Activated naive CD8-positive, alpha-beta T cell treated with anti-CD3 and anti-CD28 coated beads, Interleukin-2, amount 10 ng/mL, durations not matched to agents 7 days and 5 days (primary cell): ENCODE results near the gene DGKE. TPM values are rescaled to one million over a fixed set of nuclear protein-coding genes. Genes with fewer than 3 reads are reported as not detected.

ENCODE experiments used
- ATAC-seq: fragments of 150-1000 bp; cut with Tn5 transposase; one replicate; pipeline ENCODE4 v1.10.0; 2021; ENCODE audit warnings: low read depth, moderate library complexity
- POLR2A ChIA-PET: fragments of 350-600 bp; sonication (Branson Sonifier 250); formaldehyde crosslinking; loops from one replicate; lab custom pipeline; 2021; ENCODE audit warnings: antibody characterized with exemption; lab: Charles Lee
- DNase-seq: peaks from one replicate; pipeline ENCODE4 v3.0.0; 2021
- H3K27ac Mint-ChIP-seq: one replicate; pipeline ENCODE4 v1.8.0; 2022; ENCODE audit warnings: mild to moderate bottlenecking, mixed read lengths
- H3K27me3 Mint-ChIP-seq: one replicate; pipeline ENCODE4 v1.8.0; 2022; ENCODE audit warnings: mild to moderate bottlenecking, moderate library complexity, mixed read lengths
- H3K36me3 Mint-ChIP-seq: one replicate; pipeline ENCODE4 v1.8.0; 2021; ENCODE audit warnings: mild to moderate bottlenecking, mixed read lengths
- H3K4me1 Mint-ChIP-seq: one replicate; pipeline ENCODE4 v1.8.0; 2021; ENCODE audit warnings: mixed read lengths
- H3K4me3 Mint-ChIP-seq: one replicate; pipeline ENCODE4 v1.8.0; 2022; ENCODE audit warnings: mild to moderate bottlenecking, moderate library complexity, mixed read lengths
- H3K9me3 Mint-ChIP-seq: one replicate; pipeline ENCODE4 v1.8.0; 2021; ENCODE audit warnings: mixed read lengths
- total RNA-seq, 2 experiments: library from RNA; stranded (reverse); gene quantifications; one replicate each; pipeline ENCODE4 v1.2.3, GENCODE V29; 2021

DGKE gene
- total RNA-seq, 2 experiments from 2014 or later, result 30.0 to 30.9 TPM

DNA sequence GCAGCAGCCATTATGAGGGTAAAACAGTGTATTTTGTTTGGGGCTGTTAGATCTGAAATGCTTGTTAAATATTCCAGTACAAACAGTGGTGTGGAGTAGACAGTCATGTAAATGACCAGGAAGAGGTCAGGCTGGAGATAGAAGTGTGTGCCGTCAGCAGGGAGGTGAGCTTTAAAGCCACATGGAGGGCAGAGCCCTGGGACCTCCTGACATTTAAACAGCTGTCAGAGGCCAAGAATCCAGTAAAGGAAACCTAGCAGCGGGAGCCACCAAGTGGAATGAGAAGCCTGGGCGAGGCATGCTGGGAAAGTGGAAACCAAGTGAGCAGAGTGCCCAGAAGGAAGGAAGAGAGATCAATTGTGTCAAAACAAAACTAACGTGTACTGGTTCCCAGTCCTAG, 27.0 kb upstream of the DGKE start:
- DNase-seq (no peak), ATAC-seq (no peak)
- H3K4me3 Mint-ChIP-seq, result no peak overlapping the region
- H3K4me1 Mint-ChIP-seq, result peaks cover 2% of the 10 kb centered on the region
- POLR2A ChIA-PET, result no interaction called here
- H3K36me3 Mint-ChIP-seq, result peaks cover 4% of the 10 kb centered on the region
- no peak overlapping the region for H3K27ac Mint-ChIP-seq
- no peaks in the 10 kb centered on the region for H3K9me3 Mint-ChIP-seq
- no peaks in the 10 kb centered on the region for H3K27me3 Mint-ChIP-seq

DNA sequence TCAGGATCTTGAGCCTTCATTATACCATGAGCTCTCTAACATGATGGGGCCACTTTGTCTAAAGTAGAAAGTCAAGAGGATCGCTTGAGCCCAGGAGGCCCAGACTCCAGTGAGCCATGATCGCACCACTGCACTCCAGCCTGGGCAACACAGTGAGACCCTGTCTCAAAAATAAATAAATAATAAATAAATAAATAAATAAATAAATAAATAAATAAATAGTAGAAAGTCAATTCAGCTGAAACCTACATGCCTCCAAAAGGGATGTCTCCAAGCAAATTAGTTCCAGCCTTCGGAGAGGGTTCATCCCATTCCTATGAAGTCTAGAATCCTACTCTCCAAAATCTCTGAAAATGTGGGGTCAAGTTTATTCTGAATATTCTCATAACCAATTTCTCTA, 26.2 kb upstream of the DGKE start:
- peaks cover 2% of the 10 kb centered on the region for H3K4me1 Mint-ChIP-seq
- no peak for ATAC-seq
- no peak overlapping the region for H3K4me3 Mint-ChIP-seq
- POLR2A ChIA-PET, result no interaction called here
- H3K27ac Mint-ChIP-seq, result no peak overlapping the region
- no peaks in the 10 kb centered on the region for H3K9me3 Mint-ChIP-seq
- no peak for DNase-seq
- H3K36me3 Mint-ChIP-seq, result peaks cover 4% of the 10 kb centered on the region
- no peaks in the 10 kb centered on the region for H3K27me3 Mint-ChIP-seq

DNA sequence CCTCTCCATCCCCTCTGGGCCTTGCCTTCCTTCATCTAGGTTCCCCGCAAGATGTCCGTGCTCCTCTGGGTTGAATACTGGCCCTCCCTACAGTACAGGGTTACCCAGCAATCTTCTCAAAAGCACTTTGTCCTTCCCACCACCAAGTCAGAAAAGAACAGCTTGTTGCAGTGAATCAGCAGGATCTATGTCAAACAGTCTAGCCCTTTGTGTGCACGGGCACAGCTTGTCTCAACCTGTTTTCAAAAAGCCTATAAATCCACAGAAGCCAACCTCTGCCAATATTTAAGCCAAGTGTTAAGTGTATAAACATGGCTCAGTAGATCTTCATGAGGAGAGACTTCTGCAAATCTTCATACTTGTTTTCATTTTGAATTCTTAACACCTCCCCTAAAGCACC, 25.4 kb upstream of the DGKE start:
- H3K27me3 Mint-ChIP-seq, result no peaks in the 10 kb centered on the region

DNA sequence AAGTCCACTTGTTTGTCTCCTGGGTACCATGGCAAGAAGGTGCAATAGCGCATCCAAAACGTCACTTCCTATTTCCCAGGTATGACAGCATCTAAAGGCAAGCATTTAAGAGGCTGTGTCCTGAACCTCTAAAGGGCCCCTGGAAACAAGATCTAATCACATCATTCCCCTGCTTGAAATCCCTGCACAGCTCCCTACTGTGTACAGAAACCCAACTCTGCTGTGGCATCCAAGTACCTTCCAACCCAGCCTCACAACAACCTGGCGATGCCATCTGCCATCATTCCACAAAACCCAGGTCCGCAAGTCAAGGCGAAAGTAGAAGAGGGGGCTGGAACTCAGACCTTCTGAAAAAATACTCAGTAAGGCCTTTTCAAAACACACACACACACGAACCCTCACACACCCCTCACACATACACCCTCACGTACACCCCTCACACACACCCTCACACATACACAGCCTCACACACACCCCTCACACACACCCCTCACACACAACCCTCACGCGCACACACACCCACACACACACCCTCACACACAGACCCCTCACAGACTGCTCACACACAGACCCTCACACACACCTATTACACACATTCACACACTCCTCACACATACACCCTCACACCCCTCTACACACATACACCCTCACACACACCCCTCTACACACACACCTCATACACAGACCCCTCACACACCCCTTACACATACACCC, 24.7 kb upstream of the DGKE start:
- H3K9me3 Mint-ChIP-seq, result no peaks in the 10 kb centered on the region
- no peak overlapping the region for H3K4me3 Mint-ChIP-seq
- ATAC-seq (no peak), DNase-seq (no peak)
- H3K27me3 Mint-ChIP-seq, result no peaks in the 10 kb centered on the region
- POLR2A ChIA-PET, result no interaction called here
- no peak overlapping the region for H3K27ac Mint-ChIP-seq
- peaks cover 2% of the 10 kb centered on the region for H3K4me1 Mint-ChIP-seq
- peaks cover 4% of the 10 kb centered on the region for H3K36me3 Mint-ChIP-seq

More for the DNA sequence above, 25.4 kb upstream of the DGKE start:
- POLR2A ChIA-PET, result no interaction called here
- peaks cover 4% of the 10 kb centered on the region for H3K36me3 Mint-ChIP-seq
- H3K27ac Mint-ChIP-seq, result no peak overlapping the region
- no peak overlapping the region for H3K4me3 Mint-ChIP-seq
- H3K4me1 Mint-ChIP-seq, result peaks cover 2% of the 10 kb centered on the region
- no peaks in the 10 kb centered on the region for H3K9me3 Mint-ChIP-seq
- DNase-seq (no peak), ATAC-seq (no peak)

DNA sequence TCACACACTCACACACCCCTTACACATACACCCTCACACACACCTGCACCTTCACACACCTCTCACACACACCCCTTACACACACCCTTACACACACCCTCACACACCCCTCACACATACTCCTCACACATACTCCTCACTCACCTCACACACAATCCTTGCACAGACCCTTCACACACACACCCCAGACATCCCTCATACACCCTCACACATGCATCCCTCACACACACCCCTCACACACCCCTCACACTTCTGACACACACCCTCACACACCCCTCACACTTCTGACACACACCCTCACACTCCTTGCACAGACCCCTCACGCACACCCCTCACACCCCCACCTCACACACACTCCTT, 24.2 kb upstream of the DGKE start:
- H3K4me3 Mint-ChIP-seq, result no peak overlapping the region
- peaks cover 4% of the 10 kb centered on the region for H3K36me3 Mint-ChIP-seq
- no peak for ATAC-seq
- no peak overlapping the region for H3K27ac Mint-ChIP-seq
- POLR2A ChIA-PET, result no interaction called here
- no peak for DNase-seq
- no peaks in the 10 kb centered on the region for H3K9me3 Mint-ChIP-seq
- no peaks in the 10 kb centered on the region for H3K27me3 Mint-ChIP-seq
- H3K4me1 Mint-ChIP-seq, result peaks cover 2% of the 10 kb centered on the region

DNA sequence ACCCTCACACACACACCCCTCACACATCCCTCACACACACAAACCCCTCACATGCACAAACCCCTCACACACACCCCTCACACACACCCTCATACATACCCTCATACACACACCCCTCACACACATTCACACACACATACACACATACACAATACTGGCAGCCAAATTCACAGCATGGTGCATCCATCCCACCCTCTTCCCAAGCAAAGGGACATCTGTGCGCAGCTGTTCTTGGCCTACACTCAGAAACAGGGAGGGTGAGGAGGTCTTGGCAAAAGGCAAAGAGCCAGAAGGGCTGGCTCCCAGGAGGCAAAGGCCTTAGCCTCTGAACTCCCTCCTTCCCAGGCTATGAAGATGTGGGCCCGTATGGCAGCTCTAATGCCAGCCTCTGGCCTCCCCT, 23.6 kb upstream of the DGKE start:
- no peaks in the 10 kb centered on the region for H3K9me3 Mint-ChIP-seq
- peaks cover 2% of the 10 kb centered on the region for H3K4me1 Mint-ChIP-seq
- POLR2A ChIA-PET, result no interaction called here
- H3K4me3 Mint-ChIP-seq, result no peak overlapping the region
- H3K36me3 Mint-ChIP-seq, result peaks cover 4% of the 10 kb centered on the region
- DNase-seq (no peak), ATAC-seq (no peak)
- no peaks in the 10 kb centered on the region for H3K27me3 Mint-ChIP-seq
- H3K27ac Mint-ChIP-seq, result no peak overlapping the region

DNA sequence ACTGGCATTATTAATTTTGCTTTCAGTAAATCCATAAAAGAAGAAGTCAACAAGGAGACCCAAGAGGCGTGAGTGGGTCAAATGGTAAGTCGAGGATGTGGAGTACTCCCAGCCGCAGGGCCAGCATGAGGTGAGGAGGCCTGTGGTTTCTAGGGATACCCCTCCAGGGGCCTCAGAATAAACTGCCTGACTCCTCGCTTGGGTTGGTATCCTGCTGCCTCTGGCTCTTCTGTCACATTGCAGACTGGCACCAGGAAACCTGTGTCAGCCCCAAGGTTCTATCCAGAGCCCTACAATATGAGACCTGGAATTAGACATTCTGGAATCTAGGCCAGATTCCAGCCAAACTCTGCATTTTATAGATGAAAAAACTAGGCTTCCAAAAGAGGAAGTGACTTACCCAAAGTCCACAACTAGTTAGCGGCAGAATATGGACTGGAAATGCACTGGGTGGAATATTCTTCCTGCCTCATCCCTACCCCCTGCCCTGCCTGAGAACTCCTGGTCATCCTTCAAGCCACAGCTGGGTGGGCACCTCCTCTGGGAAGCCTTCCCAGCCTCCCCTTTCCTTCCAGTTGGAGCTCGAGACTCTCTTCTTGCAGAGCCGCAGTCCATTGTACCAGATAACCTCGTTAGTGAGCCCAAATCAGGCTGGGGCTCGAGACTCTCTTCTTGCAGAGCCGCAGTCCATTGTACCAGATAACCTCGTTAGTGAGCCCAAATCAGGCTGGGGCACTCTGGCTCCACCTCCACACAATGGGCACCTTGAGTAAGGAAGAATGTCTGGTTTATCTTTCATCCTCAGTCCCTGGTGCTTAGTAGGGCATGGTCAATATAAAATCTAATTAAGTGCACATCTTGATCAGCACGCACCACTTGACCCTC, 22.8 kb upstream of the DGKE start:
- Mint-ChIP-seq H3K36me3 (peaks cover 4% of the 10 kb centered on the region), H3K9me3 (no peaks in the 10 kb centered on the region), H3K4me1 (peaks cover 2% of the 10 kb centered on the region), H3K4me3 (no peak overlapping the region), H3K27me3 (no peaks in the 10 kb centered on the region), H3K27ac (no peak overlapping the region)
- POLR2A ChIA-PET, result no interaction called here
- ATAC-seq (no peak), DNase-seq (no peak)

DNA sequence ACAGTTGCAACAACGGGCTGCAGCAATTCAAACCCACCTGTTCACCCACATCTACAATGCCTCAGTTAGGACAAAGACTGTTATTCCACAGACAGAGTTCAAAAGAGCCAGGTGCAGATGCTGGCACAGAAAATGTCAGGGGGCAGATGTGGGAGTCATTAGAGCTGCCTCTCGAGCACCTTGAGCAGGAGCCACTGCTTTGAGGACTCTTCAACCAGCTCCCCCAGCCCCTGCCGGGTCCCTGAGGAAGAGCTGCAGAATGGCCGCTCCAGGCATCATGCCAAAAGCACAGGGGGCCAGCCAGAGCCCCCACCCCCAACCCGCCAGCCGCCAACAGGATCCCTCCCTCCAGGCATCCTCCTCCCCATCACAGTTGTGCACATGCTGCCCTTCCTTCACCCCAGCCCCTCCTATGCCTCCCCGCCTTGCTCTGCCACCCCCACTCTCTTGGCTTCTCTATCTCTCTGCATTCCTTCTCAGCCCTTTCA, 21.0 kb upstream of the DGKE start:
- ATAC-seq, result no peak
- POLR2A ChIA-PET, result no interaction called here
- no peaks in the 10 kb centered on the region for H3K9me3 Mint-ChIP-seq

DNA sequence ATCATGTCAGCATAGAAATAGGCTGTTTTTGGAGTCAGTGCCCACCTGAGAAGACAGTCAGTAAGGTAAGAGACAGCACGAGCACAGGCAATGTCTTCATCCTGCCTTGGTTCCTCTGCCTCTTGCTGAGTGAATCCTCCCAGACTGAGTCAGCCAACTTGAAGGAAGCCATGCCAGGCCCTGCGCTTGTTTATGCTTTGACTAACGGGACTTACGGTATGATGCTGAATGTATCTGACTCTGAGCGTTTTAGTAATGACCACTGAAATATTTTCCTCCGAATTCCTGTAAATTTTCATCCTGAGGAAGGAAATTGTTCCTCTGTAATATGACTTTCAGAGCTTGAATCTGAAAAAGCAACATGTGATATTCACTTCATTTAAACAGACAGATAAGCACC, 18.2 kb upstream of the DGKE start:
- H3K9me3 Mint-ChIP-seq, result no peaks in the 10 kb centered on the region
- POLR2A ChIA-PET, result no interaction called here
- H3K27me3 Mint-ChIP-seq, result no peaks in the 10 kb centered on the region
- no peak overlapping the region for H3K27ac Mint-ChIP-seq
- H3K4me3 Mint-ChIP-seq, result no peak overlapping the region
- H3K36me3 Mint-ChIP-seq, result no peaks in the 10 kb centered on the region
- ATAC-seq, result no peak
- DNase-seq, result no peak
- H3K4me1 Mint-ChIP-seq, result peaks cover 7% of the 10 kb centered on the region

More for the DNA sequence above, 21.0 kb upstream of the DGKE start:
- no peaks in the 10 kb centered on the region for H3K4me1 Mint-ChIP-seq
- H3K27me3 Mint-ChIP-seq, result no peaks in the 10 kb centered on the region
- no peaks in the 10 kb centered on the region for H3K36me3 Mint-ChIP-seq
- no peak overlapping the region for H3K27ac Mint-ChIP-seq
- DNase-seq, result no peak
- no peak overlapping the region for H3K4me3 Mint-ChIP-seq

DNA sequence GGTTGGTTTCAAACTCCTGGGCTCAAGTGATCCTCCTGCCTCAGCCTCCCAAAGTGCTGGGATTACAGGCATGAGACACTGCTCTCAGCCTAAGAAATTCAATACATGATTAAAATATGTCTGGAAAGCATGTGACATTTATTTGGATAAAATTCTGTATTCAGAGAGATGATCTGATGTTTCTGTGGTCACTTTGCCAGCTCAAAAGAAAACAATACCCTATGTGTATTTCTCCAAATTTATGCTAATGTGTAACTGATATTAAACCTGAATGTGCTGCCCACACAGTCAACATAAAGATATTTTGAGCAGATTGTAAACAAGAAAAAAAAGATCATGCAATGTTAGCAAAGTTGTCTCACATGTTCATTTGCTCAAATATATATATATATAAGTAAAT, 16.9 kb upstream of the DGKE start:
- DNase-seq (no peak), ATAC-seq (no peak)
- Mint-ChIP-seq H3K27me3 (no peaks in the 10 kb centered on the region), H3K4me3 (no peak overlapping the region), H3K36me3 (no peaks in the 10 kb centered on the region), H3K9me3 (no peaks in the 10 kb centered on the region), H3K4me1 (peaks cover 7% of the 10 kb centered on the region), H3K27ac (no peak overlapping the region)
- POLR2A ChIA-PET, result no interaction called here

DNA sequence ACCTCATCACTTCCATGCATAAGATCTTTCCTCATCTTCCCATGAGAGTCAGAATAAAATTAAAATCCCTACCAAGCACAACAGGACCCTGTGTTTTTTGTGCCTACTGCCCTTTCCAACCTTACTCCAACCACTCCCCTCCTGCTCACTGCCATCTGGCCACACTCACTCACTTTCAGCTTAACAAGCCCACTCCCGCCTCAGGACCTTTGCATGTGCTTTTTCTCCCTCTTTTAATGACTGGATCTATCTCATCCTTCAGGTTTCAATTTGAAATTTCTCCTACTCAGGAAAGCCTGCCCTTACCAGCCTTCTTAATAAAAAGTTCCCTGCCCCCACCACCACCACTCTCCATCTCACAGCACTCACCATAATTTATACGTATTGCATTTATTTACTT, 14.9 kb upstream of the DGKE start:
- no peak overlapping the region for H3K27ac Mint-ChIP-seq
- H3K27me3 Mint-ChIP-seq, result no peaks in the 10 kb centered on the region
- H3K4me3 Mint-ChIP-seq, result no peak overlapping the region
- peaks cover 1% of the 10 kb centered on the region for H3K36me3 Mint-ChIP-seq
- ATAC-seq (no peak), DNase-seq (no peak)
- no peaks in the 10 kb centered on the region for H3K9me3 Mint-ChIP-seq
- POLR2A ChIA-PET, result interaction anchor here (1.0 to 1.5 kb wide), 3 partner anchors 15 to 117 kb away, joined by 3 to 4 read pairs (median 3); partner anchors contain the start of genes C17orf67 and DGKE
- peaks cover 9% of the 10 kb centered on the region for H3K4me1 Mint-ChIP-seq

DNA sequence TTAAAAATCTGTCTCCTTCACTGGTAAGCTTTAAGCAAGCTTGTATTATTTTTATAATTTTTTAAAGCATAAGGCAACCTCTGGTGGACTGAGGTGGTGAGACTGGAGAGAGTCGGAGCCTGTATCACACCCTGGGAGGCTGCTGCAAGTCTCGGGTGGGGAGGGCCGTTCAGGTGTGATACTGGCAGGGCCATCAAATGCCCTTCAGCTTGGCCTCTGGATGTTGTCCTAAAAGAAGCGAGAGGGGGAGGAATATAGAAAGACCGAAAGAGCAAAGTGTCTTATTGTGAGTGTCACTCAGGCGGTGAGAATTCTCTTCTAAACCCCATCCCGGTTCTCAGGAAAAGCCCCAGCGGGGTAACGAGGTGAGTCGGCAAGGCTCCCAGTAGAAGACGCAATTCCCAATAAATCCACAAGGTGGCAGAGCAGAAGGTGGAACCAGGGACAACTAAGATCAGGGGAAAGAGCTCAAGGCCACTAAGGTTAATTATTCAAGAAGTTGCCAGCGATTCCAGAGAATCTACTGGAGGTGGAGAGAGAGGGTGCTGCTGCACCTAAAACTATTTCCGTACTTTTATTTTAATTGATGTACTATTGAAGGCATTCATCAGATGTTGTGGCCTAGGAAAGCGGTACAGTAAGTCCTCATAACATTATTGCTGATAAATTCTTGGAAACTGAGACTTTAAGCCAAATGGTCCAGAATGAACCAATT, 14.4 kb upstream of the DGKE start:
- peak; percentile 48 for DNase-seq
- Mint-ChIP-seq H3K36me3 (peaks cover 5% of the 10 kb centered on the region), H3K4me3 (no peak overlapping the region), H3K4me1 (peaks cover 14% of the 10 kb centered on the region), H3K27me3 (no peaks in the 10 kb centered on the region), H3K9me3 (no peaks in the 10 kb centered on the region), H3K27ac (no peak overlapping the region)
- peak; percentile 74 for ATAC-seq
- POLR2A ChIA-PET, result interaction anchor here (0.6 to 1.5 kb wide), 4 partner anchors 14 to 141 kb away, joined by 3 to 4 read pairs (median 3); partner anchors contain the start of genes C17orf67, COIL and DGKE

DNA sequence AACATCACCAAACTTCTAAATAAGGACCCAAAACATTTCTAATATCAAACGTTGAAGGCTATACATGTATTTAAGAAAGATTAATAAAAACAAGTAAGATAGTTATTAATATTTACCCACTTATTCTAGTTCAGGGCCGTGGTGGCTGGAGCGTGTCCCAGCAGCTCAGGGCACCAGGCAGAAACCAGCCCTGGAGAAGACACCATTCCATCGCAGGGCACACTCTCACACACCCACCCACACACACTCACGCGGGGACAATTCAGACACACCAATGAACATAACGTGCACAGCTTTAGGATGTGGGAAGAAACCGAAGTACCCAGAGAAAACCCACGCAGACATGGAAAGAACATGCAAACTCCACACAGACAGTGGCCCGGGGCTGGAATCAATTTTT, 13.7 kb upstream of the DGKE start:
- no peak overlapping the region for H3K27ac Mint-ChIP-seq
- H3K27me3 Mint-ChIP-seq, result no peaks in the 10 kb centered on the region
- DNase-seq (no peak), ATAC-seq (no peak)
- POLR2A ChIA-PET, result interaction anchor here (0.6 to 1.5 kb wide), 5 partner anchors 14 to 141 kb away, joined by 3 to 4 read pairs (median 3); partner anchors contain the start of genes C17orf67, COIL and DGKE
- peaks cover 14% of the 10 kb centered on the region for H3K4me1 Mint-ChIP-seq
- H3K9me3 Mint-ChIP-seq, result no peaks in the 10 kb centered on the region
- H3K36me3 Mint-ChIP-seq, result peaks cover 6% of the 10 kb centered on the region
- H3K4me3 Mint-ChIP-seq, result no peak overlapping the region
